NCI-H1092 treated with DMSO at 0.1 percent for 48 hours (cell line): ENCODE results near the gene TRIP11.

Source experiments
- DNase-seq: peaks from one replicate; lab custom pipeline; 2025; lab: John Stamatoyannopoulos, UW

Gene TRIP11

GRCh38 chr14:92010644-92011043, 29.2 kb downstream of the TRIP11 start:
- no peak for DNase-seq

GRCh38 chr14:92009604-92010003, 30.3 kb downstream of the TRIP11 start:
- DNase-seq: no peak

- DNase-seq: no peak
Measured at GRCh38 chr14:92005019-92005418, 34.8 kb downstream of the TRIP11 start.

- DNase-seq: no peak
Measured at GRCh38 chr14:92004062-92004461, 35.8 kb downstream of the TRIP11 start.

- DNase-seq: no peak
Measured at GRCh38 chr14:91998667-91999570, 40.9 kb downstream of the TRIP11 start.

- DNase-seq: no peak
Measured at GRCh38 chr14:91997492-91997891, 42.4 kb downstream of the TRIP11 start.

- peak; percentile 21 for DNase-seq
Measured at GRCh38 chr14:91996948-91997371, 42.9 kb downstream of the TRIP11 start.

- no peak for DNase-seq
Measured at GRCh38 chr14:91987192-91987591, 52.7 kb downstream of the TRIP11 start.

GRCh38 chr14:91985521-91986255, 54.2 kb downstream of the TRIP11 start:
- no peak for DNase-seq

- no peak for DNase-seq
Measured at GRCh38 chr14:91985008-91985407, 54.9 kb downstream of the TRIP11 start.

- no peak for DNase-seq
Measured at GRCh38 chr14:91983588-91983987, 56.3 kb downstream of the TRIP11 start.

- DNase-seq: no peak
Measured at GRCh38 chr14:91980157-91980556, 59.7 kb downstream of the TRIP11 start.

- DNase-seq: no peak
Measured at GRCh38 chr14:91977884-91978283, 62.0 kb downstream of the TRIP11 start.

GRCh38 chr14:91975763-91976162, 64.1 kb downstream of the TRIP11 start:
- no peak for DNase-seq

- DNase-seq: no peak
Measured at GRCh38 chr14:91971188-91971778, 68.6 kb downstream of the TRIP11 start.

GRCh38 chr14:91968280-91968679, 71.6 kb downstream of the TRIP11 start:
- no peak for DNase-seq

- DNase-seq: no peak
Measured at GRCh38 chr14:91964724-91965123, 75.1 kb downstream of the TRIP11 start.

GRCh38 chr14:91964011-91964410, 75.8 kb downstream of the TRIP11 start:
- DNase-seq: no peak

GRCh38 chr14:91963465-91963864, 76.4 kb downstream of the TRIP11 start:
- DNase-seq: no peak

- no peak for DNase-seq
Measured at GRCh38 chr14:91961297-91962220, 78.3 kb downstream of the TRIP11 start.

GRCh38 chr14:91957876-91958313, 82.0 kb downstream of the TRIP11 start:
- no peak for DNase-seq

GRCh38 chr14:91956616-91957015, 83.2 kb downstream of the TRIP11 start:
- no peak for DNase-seq
